Measurements from ENCODE around the gene SLFN5. TPM values are rescaled to one million over a fixed set of nuclear protein-coding genes. Genes with fewer than 3 reads are reported as not detected.
A peak's percentile ranks its signal among the peaks of the same experiment; 100 is the strongest.
"Not testable (repeated sequence)": the region's sequence is repeated elsewhere in the genome, so short reads cannot be mapped to it uniquely, and the experiment has no call there.

The SLFN5 gene
- total RNA-seq: 10 to 100 TPM; 28.8 to 29.8 TPM

DNA sequence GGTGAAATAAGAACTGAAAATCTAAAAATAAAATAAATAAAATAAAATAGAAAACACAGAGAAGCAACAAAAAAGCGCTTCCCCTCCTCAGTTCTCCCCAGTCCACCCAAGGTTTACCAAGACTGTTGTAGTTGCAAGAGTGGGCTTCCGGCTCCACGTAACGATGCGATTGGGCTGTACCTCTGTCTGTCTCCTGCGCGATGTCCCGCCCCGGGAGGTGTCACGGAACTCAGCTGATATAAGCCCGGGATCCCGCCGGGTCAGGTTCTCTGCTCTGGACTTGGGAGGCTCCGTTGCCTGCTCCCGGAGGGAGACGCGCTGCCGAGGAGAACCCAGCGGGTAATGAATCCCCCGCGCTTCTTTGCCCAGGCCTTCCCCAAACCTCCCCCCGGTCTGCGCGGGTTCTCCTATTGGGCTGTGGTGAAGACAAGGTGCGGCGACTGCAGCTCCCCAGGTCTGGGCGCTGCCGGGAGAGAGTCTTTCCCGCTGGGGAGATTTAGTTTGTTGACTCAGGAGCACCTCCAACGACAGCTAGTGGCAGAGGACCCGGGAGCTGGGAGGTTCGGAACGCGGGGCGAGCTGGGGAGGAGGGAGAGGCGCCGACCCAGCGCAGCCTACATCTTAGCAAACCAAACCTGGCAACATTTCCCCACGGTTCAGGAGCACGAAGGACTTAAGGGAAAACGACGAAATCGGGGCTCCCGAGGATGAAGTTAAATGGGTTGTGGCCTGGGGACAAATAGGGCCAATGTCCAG, at the start of gene SLFN5:
TSS of gene SLFN5 (plus strand) at position 268 of the 756 bp plus-strand sequence. CDS start 15,619 bp downstream, outside the sequence.
- Mint-ChIP-seq H3K36me3 (ENCODE audit: low read depth) (peaks cover 23% of the 10 kb centered on the region), H3K4me1 (peaks cover 72% of the 10 kb centered on the region), H3K9me3 (ENCODE audit: low read depth) (no peaks in the 10 kb centered on the region), H3K27ac (peak within 1 kb of the TSS; percentile 94), H3K4me3 (peak within 1 kb of the TSS; percentile 82), H3K27me3 (no peaks in the 10 kb centered on the region)
- ATAC-seq: peak; percentile 68
- DNase-seq: peak; percentile 95
- POLR2A ChIA-PET: interaction anchor here (0.9 to 2.4 kb wide), 4 partner anchors 28 to 296 kb away, joined by 3 to 9 read pairs (median 6); partner anchors contain the start of gene SLFN12L
- intact Hi-C loops (cut with DNase I, micrococcal nuclease): loop anchor here (1.0 to 10.0 kb wide), 13 partner anchors 29 to 566 kb away; partner anchors contain the start of genes TAF15 (in 2 of the 2), AP2B1 (in 1 of the 2), NLE1 (in 1 of the 2) and PEX12 (in 1 of the 2)
- CTCF ChIA-PET: interaction anchor here (0.6 to 2.1 kb wide), 14 partner anchors 14 to 298 kb away, joined by 3 to 6 read pairs (median 4); partner anchors contain the start of genes RFFL and SLFN12L

GRCh38 chr17:35194001-35194400, 48.9 kb upstream of the SLFN5 start, which contains the start of gene SLC35G3:
Gene SLC35G3, minus strand, starts transcription at chr17:35194393. Its CDS starts 86 bp downstream, at chr17:35194307.
- peaks cover 34% of the 10 kb centered on the region for H3K4me1 Mint-ChIP-seq
- H3K36me3 Mint-ChIP-seq (ENCODE audit: low read depth); ATAC-seq; DNase-seq; H3K4me3 Mint-ChIP-seq; POLR2A ChIA-PET; H3K27me3 Mint-ChIP-seq; H3K9me3 Mint-ChIP-seq (ENCODE audit: low read depth); CTCF ChIA-PET; intact Hi-C loops (cut with DNase I, micrococcal nuclease): not testable (repeated sequence)
- H3K27ac Mint-ChIP-seq: peak within 1 kb of the TSS; percentile 65

DNA sequence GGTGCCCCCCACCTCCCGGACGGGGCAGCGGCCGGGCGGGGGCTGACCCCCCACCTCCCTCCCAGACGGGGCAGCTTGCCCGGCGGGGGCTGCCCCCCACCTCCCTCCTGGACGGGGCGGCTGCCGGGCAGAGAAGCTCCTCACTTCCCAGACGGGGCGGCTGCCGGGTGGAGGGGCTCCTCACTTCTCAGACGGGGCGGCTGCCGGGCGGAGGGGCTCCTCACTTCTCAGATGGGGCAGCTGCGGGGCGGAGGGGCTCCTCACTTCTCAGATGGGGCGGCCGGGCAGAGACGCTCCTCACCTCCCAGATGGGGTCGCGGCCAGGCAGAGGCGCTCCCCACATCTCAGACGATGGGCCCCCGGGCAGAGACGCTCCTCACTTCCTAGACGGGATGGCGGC, 47.8 kb upstream of the SLFN5 start:
- H3K36me3 Mint-ChIP-seq (ENCODE audit: low read depth); ATAC-seq; H3K27ac Mint-ChIP-seq; intact Hi-C loops (cut with DNase I, micrococcal nuclease); POLR2A ChIA-PET; CTCF ChIA-PET; H3K4me3 Mint-ChIP-seq; DNase-seq; H3K27me3 Mint-ChIP-seq: not testable (repeated sequence)
- Mint-ChIP-seq H3K4me1 (peaks cover 27% of the 10 kb centered on the region), H3K9me3 (ENCODE audit: low read depth) (peaks cover 12% of the 10 kb centered on the region)

DNA sequence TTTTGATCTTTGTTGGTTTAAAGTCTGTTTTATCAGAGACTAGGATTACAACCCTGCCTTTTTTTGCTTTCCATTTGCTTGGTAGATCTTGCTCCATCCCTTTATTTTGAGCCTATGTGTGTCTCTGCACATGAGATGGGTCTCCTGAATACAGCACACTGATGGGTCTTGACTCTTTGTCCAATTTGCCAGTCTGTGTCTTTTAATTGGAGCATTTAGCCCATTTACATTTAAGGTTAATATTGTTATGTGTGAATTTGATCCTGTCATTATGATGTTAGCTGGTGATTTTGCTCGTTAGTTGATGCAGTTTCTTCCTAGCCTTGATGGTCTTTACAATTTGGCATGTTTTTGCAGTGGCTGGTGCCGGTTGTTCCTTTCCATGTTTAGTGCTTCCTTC, 40.3 kb upstream of the SLFN5 start:
- H3K9me3 Mint-ChIP-seq (ENCODE audit: low read depth): peaks cover 22% of the 10 kb centered on the region
- POLR2A ChIA-PET; H3K27ac Mint-ChIP-seq; DNase-seq; H3K27me3 Mint-ChIP-seq; H3K4me3 Mint-ChIP-seq; intact Hi-C loops (cut with DNase I, micrococcal nuclease); H3K36me3 Mint-ChIP-seq (ENCODE audit: low read depth); ATAC-seq; H3K4me1 Mint-ChIP-seq: not testable (repeated sequence)
- CTCF ChIA-PET: interaction anchor here (1.2 kb wide), 1 partner anchor 59 kb away, joined by 3 read pairs; no protein-coding TSS in a partner anchor

DNA sequence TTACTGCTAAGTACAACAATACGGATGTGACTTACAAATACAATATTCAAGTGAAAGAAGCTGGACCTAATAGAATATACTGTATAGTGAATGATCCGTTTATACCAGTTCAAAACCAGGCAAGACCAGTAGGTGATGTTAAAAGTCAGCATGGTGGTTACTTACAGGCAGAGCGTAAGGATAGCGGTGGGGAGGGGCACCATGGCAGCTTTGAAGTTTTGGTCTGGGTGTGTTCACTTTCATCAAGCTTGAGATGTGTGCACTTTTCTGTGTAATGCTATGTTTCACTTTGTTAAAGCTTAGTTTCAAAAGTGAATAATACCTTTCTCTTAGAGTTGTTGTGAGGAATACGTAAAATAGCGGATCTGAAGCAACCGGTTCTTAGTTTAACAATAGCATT, 32.1 kb upstream of the SLFN5 start:
- intact Hi-C loops (cut with DNase I, micrococcal nuclease): loop anchor here (5.0 to 10.0 kb wide), 7 partner anchors 33 to 377 kb away; partner anchors contain the start of genes AP2B1 (in 1 of the 2), CCT6B (in 1 of the 2), SLFN11 (in 1 of the 2) and ZNF830 (in 1 of the 2)
- ChIA-PET POLR2A (no interaction called here), CTCF (interaction anchor here (0.6 to 1.1 kb wide), 3 partner anchors 29 to 62 kb away, joined by 3 to 5 read pairs (median 4); no protein-coding TSS in a partner anchor)
- Mint-ChIP-seq H3K4me1 (peaks cover 66% of the 10 kb centered on the region), H3K9me3 (ENCODE audit: low read depth) (peaks cover 10% of the 10 kb centered on the region), H3K27me3 (no peaks in the 10 kb centered on the region), H3K4me3 (no peak overlapping the region), H3K27ac (peak overlapping the region; percentile 12), H3K36me3 (ENCODE audit: low read depth) (no peaks in the 10 kb centered on the region)
- DNase-seq (peak; percentile 56), ATAC-seq (peak; percentile 17)

GRCh38 chr17:35212668-35213067, 30.2 kb upstream of the SLFN5 start:
- DNase-seq (no peak), ATAC-seq (no peak)
- intact Hi-C loops (cut with DNase I, micrococcal nuclease): loop anchor here (5.0 to 10.0 kb wide), 7 partner anchors 35 to 375 kb away; partner anchors contain the start of genes AP2B1 (in 1 of the 2), CCT6B (in 1 of the 2), SLFN11 (in 1 of the 2) and ZNF830 (in 1 of the 2)
- Mint-ChIP-seq H3K27me3 (no peaks in the 10 kb centered on the region), H3K27ac (peak overlapping the region; percentile 66), H3K4me3 (no peak overlapping the region), H3K4me1 (peaks cover 70% of the 10 kb centered on the region), H3K36me3 (ENCODE audit: low read depth) (no peaks in the 10 kb centered on the region), H3K9me3 (ENCODE audit: low read depth) (peaks cover 10% of the 10 kb centered on the region)
- POLR2A ChIA-PET: interaction anchor here (0.7 kb wide), 1 partner anchor 26 kb away, joined by 3 read pairs; no protein-coding TSS in a partner anchor
- CTCF ChIA-PET: interaction anchor here (0.6 to 2.1 kb wide), 6 partner anchors 16 to 52 kb away, joined by 3 to 8 read pairs (median 4); partner anchors contain the start of gene SLFN5

- no peaks in the 10 kb centered on the region for H3K36me3 Mint-ChIP-seq (ENCODE audit: low read depth)
- CTCF ChIA-PET: interaction anchor here (0.7 to 2.5 kb wide), 11 partner anchors 7 to 366 kb away, joined by 3 to 8 read pairs (median 4); partner anchors contain the start of gene SLFN5
- DNase-seq: no peak
- peak overlapping the region; percentile 80 for H3K27ac Mint-ChIP-seq
- no peaks in the 10 kb centered on the region for H3K27me3 Mint-ChIP-seq
- peak overlapping the region; percentile 49 for H3K4me3 Mint-ChIP-seq
- POLR2A ChIA-PET: interaction anchor here (0.6 to 2.0 kb wide), 7 partner anchors 28 to 363 kb away, joined by 3 to 11 read pairs (median 4); partner anchors contain the start of genes SLFN11 and SLFN5
- no peak for ATAC-seq
- intact Hi-C loops (cut with DNase I, micrococcal nuclease): loop anchor here (5.0 to 10.0 kb wide), 7 partner anchors 36 to 374 kb away; partner anchors contain the start of genes AP2B1 (in 1 of the 2), CCT6B (in 1 of the 2), SLFN11 (in 1 of the 2) and ZNF830 (in 1 of the 2)
- peaks cover 10% of the 10 kb centered on the region for H3K9me3 Mint-ChIP-seq (ENCODE audit: low read depth)
- peaks cover 76% of the 10 kb centered on the region for H3K4me1 Mint-ChIP-seq
These were observed 29.4 kb upstream of the SLFN5 start for GRCh38 chr17:35213412-35213940.

DNA sequence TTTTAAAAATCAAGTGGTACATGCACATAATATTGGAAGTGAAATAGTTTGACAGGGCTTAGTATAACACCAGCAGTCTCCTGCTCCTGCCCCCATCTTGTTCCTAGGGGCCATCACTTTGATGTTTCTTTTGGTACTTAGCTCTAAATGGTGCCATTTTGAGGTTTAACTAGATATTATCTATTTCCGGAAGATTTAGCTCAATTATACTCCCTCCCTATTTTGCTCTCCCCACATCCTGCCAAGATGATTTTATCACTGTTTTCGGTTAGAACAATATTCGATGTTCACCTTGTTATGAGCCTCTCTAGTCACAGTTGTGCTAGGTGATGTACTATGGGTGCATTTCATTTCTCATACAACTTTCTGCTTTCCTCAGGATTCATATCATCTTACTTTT, 28.7 kb upstream of the SLFN5 start:
- peak overlapping the region; percentile 80 for H3K27ac Mint-ChIP-seq
- ChIA-PET CTCF (interaction anchor here (0.5 to 2.5 kb wide), 10 partner anchors 8 to 365 kb away, joined by 3 to 8 read pairs (median 3); no protein-coding TSS in a partner anchor), POLR2A (interaction anchor here (0.5 to 2.0 kb wide), 8 partner anchors 24 to 363 kb away, joined by 3 to 11 read pairs (median 4); partner anchors contain the start of gene SLFN5)
- intact Hi-C loops (cut with DNase I, micrococcal nuclease): loop anchor here (1.0 to 10.0 kb wide), 12 partner anchors 28 to 595 kb away; partner anchors contain the start of genes AP2B1 (in 1 of the 2), CCT6B (in 1 of the 2), RFFL (in 1 of the 2) and SLFN11 (in 1 of the 2)
- peak; percentile 69 for ATAC-seq
- H3K4me3 Mint-ChIP-seq: peak overlapping the region; percentile 49
- H3K4me1 Mint-ChIP-seq: peaks cover 80% of the 10 kb centered on the region
- DNase-seq: no peak
- peaks cover 10% of the 10 kb centered on the region for H3K9me3 Mint-ChIP-seq (ENCODE audit: low read depth)
- H3K27me3 Mint-ChIP-seq: no peaks in the 10 kb centered on the region
- H3K36me3 Mint-ChIP-seq (ENCODE audit: low read depth): no peaks in the 10 kb centered on the region

DNA sequence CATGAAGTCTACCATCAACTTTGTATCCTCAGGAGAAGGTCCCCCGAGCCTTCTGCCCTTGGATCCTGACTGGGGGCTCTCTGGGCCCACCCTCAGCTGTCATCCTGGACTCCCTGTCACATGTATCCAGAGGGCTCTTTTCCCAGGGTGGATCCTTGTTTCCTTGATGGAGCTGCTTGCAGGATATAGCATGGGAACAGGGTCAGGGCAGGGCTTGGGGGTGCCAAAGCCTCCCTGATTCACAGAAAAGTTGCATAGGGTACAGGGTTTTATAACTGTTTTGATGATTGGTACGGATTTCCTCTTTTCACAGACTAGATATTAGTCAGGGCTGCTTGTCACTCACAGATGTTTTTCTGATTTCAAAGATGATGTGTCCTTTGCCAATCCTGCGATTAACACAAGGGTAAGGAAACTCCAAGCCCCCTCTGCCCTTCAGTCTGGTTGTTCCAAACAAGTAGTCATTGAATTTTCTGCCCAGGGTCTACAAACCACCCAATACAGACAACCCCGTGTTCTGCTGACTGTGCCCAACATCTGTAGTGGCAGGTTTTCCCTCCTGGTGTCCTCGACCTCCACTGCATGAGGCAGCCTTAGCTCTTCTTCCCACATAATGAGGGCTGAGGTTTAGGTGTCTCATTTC, 28.1 kb upstream of the SLFN5 start:
- peaks cover 85% of the 10 kb centered on the region for H3K4me1 Mint-ChIP-seq
- CTCF ChIA-PET: interaction anchor here (0.5 to 2.5 kb wide), 10 partner anchors 9 to 365 kb away, joined by 3 to 8 read pairs (median 3); no protein-coding TSS in a partner anchor
- intact Hi-C loops (cut with DNase I, micrococcal nuclease): loop anchor here (1.0 to 10.0 kb wide), 13 partner anchors 28 to 594 kb away; partner anchors contain the start of genes AP2B1 (in 1 of the 2), CCT6B (in 1 of the 2), NLE1 (in 1 of the 2) and RFFL (in 1 of the 2)
- H3K27me3 Mint-ChIP-seq: no peaks in the 10 kb centered on the region
- H3K27ac Mint-ChIP-seq: peak overlapping the region; percentile 80
- H3K4me3 Mint-ChIP-seq: peak overlapping the region; percentile 49
- POLR2A ChIA-PET: interaction anchor here (0.5 to 2.0 kb wide), 6 partner anchors 24 to 362 kb away, joined by 3 to 11 read pairs (median 4); partner anchors contain the start of gene SLFN5
- ATAC-seq (peak; percentile 67), DNase-seq (peak; percentile 54)
- H3K9me3 Mint-ChIP-seq (ENCODE audit: low read depth): peaks cover 8% of the 10 kb centered on the region
- no peaks in the 10 kb centered on the region for H3K36me3 Mint-ChIP-seq (ENCODE audit: low read depth)

- ChIA-PET POLR2A (no interaction called here), CTCF (interaction anchor here (0.9 kb wide), 1 partner anchor 26 kb away, joined by 4 read pairs; the partner anchor contains the start of gene SLFN5)
- DNase-seq (no peak), ATAC-seq (no peak)
- Mint-ChIP-seq H3K27me3 (no peaks in the 10 kb centered on the region), H3K4me3 (no peak overlapping the region), H3K4me1 (peaks cover 81% of the 10 kb centered on the region), H3K27ac (peak overlapping the region; percentile 4), H3K9me3 (ENCODE audit: low read depth) (peaks cover 8% of the 10 kb centered on the region), H3K36me3 (ENCODE audit: low read depth) (peaks cover 7% of the 10 kb centered on the region)
- intact Hi-C loops (cut with DNase I, micrococcal nuclease): loop anchor here (5.0 to 10.0 kb wide), 3 partner anchors 75 to 252 kb away; partner anchors contain the start of genes CCT6B (in 1 of the 2), NLE1 (in 1 of the 2), SLFN11 (in 1 of the 2) and ZNF830 (in 1 of the 2)
These were observed 25.8 kb upstream of the SLFN5 start for GRCh38 chr17:35217107-35217506.
